Esophagus squamous epithelium (tissue), 5 donors: ENCODE measurements around the gene ISCA2. TPM values are rescaled to one million over a fixed set of nuclear protein-coding genes. Genes with fewer than 3 reads are reported as not detected.

Experiments used
- DNase-seq: peaks from one replicate; lab custom pipeline; 2025; lab: John Stamatoyannopoulos, UW
- H3K27ac ChIP-seq, 4 donors: fragments of 200-600 bp; sonication (generic); one replicate each; pipeline ENCODE4 v1.5.1; 2016 to 2019; ENCODE audit warnings: mild to moderate bottlenecking in 1 of 4
- H3K27me3 ChIP-seq, 4 donors: fragments of 200-600 bp; sonication (generic); 1 replicate in 3 of 4; 2 replicates in 1 of 4; pipeline versions ENCODE4 v1.5.1 to v1.6.0; 2017 to 2021; ENCODE audit warnings: antibody characterized with exemption in 1 of 4
- H3K36me3 ChIP-seq, 3 donors: fragments of 200-600 bp; sonication (generic); one replicate each; pipeline ENCODE4 v1.5.1; 2016 to 2019
- H3K4me1 ChIP-seq, 3 donors: fragments of 200-600 bp; sonication (generic); one replicate each; pipeline ENCODE4 v1.5.1; 2017 to 2019
- H3K4me3 ChIP-seq, 4 donors: fragments of 200-600 bp; sonication (generic); 1 replicate in 3 of 4; 2 replicates in 1 of 4; pipeline ENCODE4 v1.5.1; 2016 to 2019; ENCODE audit warnings: mild to moderate bottlenecking in 2 of 4, moderate library complexity in 1 of 4
- H3K9me3 ChIP-seq, 3 donors: fragments of 200-600 bp; sonication (generic); one replicate each; pipeline ENCODE4 v1.5.1; 2016 to 2019
- CTCF ChIP-seq, 6 experiments: fragments of 450-650 bp in 4 of 6; fragments of 200-600 bp in 2 of 6; sonication (generic) in 2 of 6; IDR thresholded peaks; one replicate each; pipeline ENCODE4 v1.5.1; 2016 to 2019; ENCODE audit warnings: antibody characterized with exemption in 6 of 6, mild to moderate bottlenecking in 4 of 6, moderate library complexity in 4 of 6
- POLR2A ChIP-seq, 4 donors: fragments of 450-650 bp; IDR thresholded peaks; one replicate each; pipeline ENCODE4 v1.6.1; 2017; ENCODE audit warnings: antibody characterized with exemption in 4 of 4, mild to moderate bottlenecking in 4 of 4, moderate library complexity in 3 of 4
- WGBS, 2 donors: methylation state at CpG; one replicate each; pipeline ENCODE4 v1.1.5; 2018; 5-methylcytosine and 5-hydroxymethylcytosine counted together
- intact Hi-C: fragments of 100-400 bp; cut with DNase I; formaldehyde crosslinking; loops from one replicate; pipeline ENCODE4 v1.15.0; 2022
- total RNA-seq, 4 donors: library from RNA; depleted of rRNA; stranded (reverse); fragments of >200 nt; gene quantifications; one replicate each; pipeline ENCODE4 v1.1.0, GENCODE V29; 2016
- donor health status: DM: yes; HTN: yes; CAD: no.

Gene ISCA2
- total RNA-seq, 4 donors from 2014 or later, result 4.6 to 15.1 (median 6.2) TPM

GRCh38 chr14:74521756-74522155, 28.2 kb downstream of the ISCA2 start:
- no peak for DNase-seq
- H3K36me3 ChIP-seq, result peaks cover 0 to 35% (median 0%) of the 10 kb centered on the region in 3 donors
- H3K4me1 ChIP-seq, result peaks cover 0 to 18% (median 0%) of the 10 kb centered on the region in 3 donors
- H3K27ac ChIP-seq, result no peak overlapping the region
- no peak overlapping the region for H3K4me3 ChIP-seq
- no peaks in the 10 kb centered on the region for H3K27me3 ChIP-seq
- 70 to 83% methylated on average over 2 to 4 of the region's 10 CpGs for WGBS, 2 donors
- TF ChIP-seq CTCF (IDR thresholded peaks at IDR 0.05) (no peak), POLR2A (IDR thresholded peaks at IDR 0.05) (no peak)
- no peaks in the 10 kb centered on the region for H3K9me3 ChIP-seq
- intact Hi-C loops, result no loop called here

- peaks cover 0 to 11% (median 0%) of the 10 kb centered on the region in 3 donors for H3K4me1 ChIP-seq
- no peak for DNase-seq
- no peak overlapping the region for H3K4me3 ChIP-seq
- H3K9me3 ChIP-seq, result no peaks in the 10 kb centered on the region
- intact Hi-C loops, result no loop called here
- H3K36me3 ChIP-seq, result peaks cover 0 to 32% (median 0%) of the 10 kb centered on the region in 3 donors
- 88 to 100% methylated on average over 1 to 2 of the region's 7 CpGs for WGBS, 2 donors
- no peak overlapping the region for H3K27ac ChIP-seq
- no peaks in the 10 kb centered on the region for H3K27me3 ChIP-seq
- TF ChIP-seq CTCF (IDR thresholded peaks at IDR 0.05), result no peak
- TF ChIP-seq POLR2A (IDR thresholded peaks at IDR 0.05), result no peak
Measured at GRCh38 chr14:74522740-74523139, 29.2 kb downstream of the ISCA2 start.

GRCh38 chr14:74524076-74524811, 30.7 kb downstream of the ISCA2 start:
- Histone ChIP-seq H3K9me3 (no peaks in the 10 kb centered on the region), H3K4me1 (no peaks in the 10 kb centered on the region), H3K36me3 (peaks cover 0 to 39% (median 0%) of the 10 kb centered on the region in 3 donors), H3K4me3 (no peak overlapping the region), H3K27ac (no peak overlapping the region), H3K27me3 (no peaks in the 10 kb centered on the region)
- no peak for DNase-seq
- intact Hi-C loops, result no loop called here
- WGBS, 2 donors, result 73 to 92% methylated on average over 2 to 6 of the region's 14 CpGs
- TF ChIP-seq CTCF (IDR thresholded peaks at IDR 0.05) (no peak), POLR2A (IDR thresholded peaks at IDR 0.05) (no peak)

- no peak for TF ChIP-seq POLR2A (IDR thresholded peaks at IDR 0.05)
- no peak for TF ChIP-seq CTCF (IDR thresholded peaks at IDR 0.05)
- Histone ChIP-seq H3K27ac (peak overlapping the region in 1 of 4 donors; percentile 7), H3K9me3 (no peaks in the 10 kb centered on the region), H3K27me3 (no peaks in the 10 kb centered on the region), H3K36me3 (peaks cover 0 to 44% (median 0%) of the 10 kb centered on the region in 3 donors), H3K4me1 (no peaks in the 10 kb centered on the region), H3K4me3 (no peak overlapping the region)
- no peak for DNase-seq
- intact Hi-C loops, result no loop called here
Measured at GRCh38 chr14:74524812-74525135, 31.2 kb downstream of the ISCA2 start.

- peak overlapping the region in 1 of 4 donors; percentile 7 for H3K27ac ChIP-seq
Measured at GRCh38 chr14:74525361-74525851, 31.8 kb downstream of the ISCA2 start.

More at GRCh38 chr14:74525361-74525851, 31.8 kb downstream of the ISCA2 start:
- Histone ChIP-seq H3K4me3 (no peak overlapping the region), H3K4me1 (no peaks in the 10 kb centered on the region), H3K36me3 (peaks cover 0 to 48% (median 0%) of the 10 kb centered on the region in 3 donors), H3K9me3 (no peaks in the 10 kb centered on the region), H3K27me3 (no peaks in the 10 kb centered on the region)
- no peak for DNase-seq
- WGBS, 2 donors, result 43 to 60% methylated on average over 3 to 4 of the region's 4 CpGs
- TF ChIP-seq POLR2A (IDR thresholded peaks at IDR 0.05) (no peak), CTCF (IDR thresholded peaks at IDR 0.05) (no peak)
- intact Hi-C loops, result no loop called here
